T-helper 1 cell (primary cell): ENCODE data around the gene IGFBP4.

Experiments used
- DNase-seq, 5 donors: peaks; one replicate each; pipeline ENCODE4 v3.0.0-alpha.2; 2012 to 2020

IGFBP4 gene

GRCh38 chr17:40472733-40473452 is 29.6 kb downstream of the IGFBP4 start:
- DNase-seq: no peak

- no peak for DNase-seq
These were observed 30.5 kb downstream of the IGFBP4 start for GRCh38 chr17:40473573-40474365.

GRCh38 chr17:40474419-40475002 is 31.3 kb downstream of the IGFBP4 start:
- DNase-seq: no peak

GRCh38 chr17:40475234-40475908 is 32.1 kb downstream of the IGFBP4 start:
- no peak for DNase-seq

GRCh38 chr17:40477796-40478195 is 34.5 kb downstream of the IGFBP4 start:
- no peak for DNase-seq

GRCh38 chr17:40478486-40478885 is 35.2 kb downstream of the IGFBP4 start:
- no peak for DNase-seq

GRCh38 chr17:40479754-40480480 is 36.7 kb downstream of the IGFBP4 start:
- no peak for DNase-seq

GRCh38 chr17:40480501-40481003 is 37.3 kb downstream of the IGFBP4 start:
- DNase-seq: peak; percentile 52 to 97 (median 73)

GRCh38 chr17:40481106-40481505 is 37.9 kb downstream of the IGFBP4 start:
- no peak for DNase-seq

- no peak for DNase-seq
These were observed 39.5 kb downstream of the IGFBP4 start for GRCh38 chr17:40482722-40483121.

- DNase-seq: no peak
These were observed 40.4 kb downstream of the IGFBP4 start for GRCh38 chr17:40483679-40484078.

GRCh38 chr17:40484285-40484972 is 41.2 kb downstream of the IGFBP4 start:
- DNase-seq: no peak

- no peak for DNase-seq
These were observed 41.8 kb downstream of the IGFBP4 start for GRCh38 chr17:40484973-40485530.

GRCh38 chr17:40485851-40486521 is 42.7 kb downstream of the IGFBP4 start:
- peak in 1 of 5 donors; percentile 54 for DNase-seq

- no peak for DNase-seq
These were observed 43.5 kb downstream of the IGFBP4 start for GRCh38 chr17:40486522-40487370.

GRCh38 chr17:40487371-40488020 is 44.2 kb downstream of the IGFBP4 start:
- DNase-seq: no peak

GRCh38 chr17:40490289-40490853 is 47.1 kb downstream of the IGFBP4 start:
- DNase-seq: peak in 1 of 5 donors; percentile 51

GRCh38 chr17:40490982-40491381 is 47.7 kb downstream of the IGFBP4 start:
- DNase-seq: no peak

GRCh38 chr17:40491486-40491885 is 48.2 kb downstream of the IGFBP4 start:
- DNase-seq: no peak
